ENCODE results near the gene MIPOL1. TPM values are rescaled to one million over a fixed set of nuclear protein-coding genes. Genes with fewer than 3 reads are reported as not detected.
"Not testable (repeated sequence)": the region's sequence is repeated elsewhere in the genome, so short reads cannot be mapped to it uniquely, and the experiment has no call there.

The MIPOL1 gene
- polyA plus RNA-seq, 3 donors = 1.8 to 3.1 (median 2.0) TPM

DNA sequence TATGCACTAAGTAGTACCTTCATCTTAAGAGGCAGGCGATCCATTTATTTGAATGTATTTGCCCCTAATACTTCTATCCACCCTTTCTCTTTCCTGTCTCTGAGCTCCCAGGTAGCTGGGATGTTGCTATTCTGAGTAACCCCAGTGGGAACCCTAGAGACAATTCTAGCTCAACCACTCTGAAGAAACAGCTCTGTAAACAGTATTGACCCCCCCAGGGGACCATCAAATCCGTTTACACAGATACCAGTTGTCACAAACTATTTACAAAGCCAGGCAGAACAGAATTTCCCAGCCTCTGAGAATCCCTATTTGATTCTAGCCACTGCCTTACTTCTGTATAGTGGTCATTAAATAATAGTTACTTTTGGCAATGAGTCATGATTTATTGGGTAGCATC lies 64.9 kb downstream of the MIPOL1 start:
- 67 to 71% (median 68%) methylated on average over 2 of the region's 2 CpGs for WGBS, 3 donors
- no peak overlapping the region for H3K27ac ChIP-seq (ENCODE audit: low read depth, low read length)

DNA sequence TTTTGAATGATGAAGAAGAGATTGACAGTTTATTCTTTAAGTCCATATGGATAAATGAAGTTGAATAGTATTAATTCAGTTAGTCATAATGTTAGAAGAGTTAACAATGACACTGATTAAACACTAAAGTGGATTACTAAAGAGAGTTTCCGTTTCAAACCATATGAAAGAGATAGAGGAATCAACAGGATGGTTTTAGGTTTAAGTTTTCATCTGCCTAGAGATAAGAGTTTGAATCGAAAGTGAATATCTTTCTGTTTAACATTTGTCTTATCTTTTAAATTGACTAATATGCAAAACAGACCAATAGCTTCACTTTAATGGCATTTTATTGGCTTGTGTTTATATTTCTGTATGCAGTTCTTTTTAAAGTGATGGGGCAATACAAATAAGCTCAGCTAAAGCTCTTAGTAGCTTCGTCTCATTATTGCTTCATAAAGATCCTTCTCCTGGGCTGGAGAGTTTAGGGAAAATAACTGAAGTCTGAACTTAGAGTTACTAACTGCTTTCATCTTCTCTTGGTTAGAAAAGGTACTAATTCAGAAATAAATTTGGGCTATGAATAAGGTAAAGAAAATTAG lies 66.0 kb downstream of the MIPOL1 start:
- H3K27ac ChIP-seq (ENCODE audit: low read depth, low read length) = no peak overlapping the region
- WGBS, 3 donors = 59 to 65% (median 60%) methylated on average over 3 of the region's 3 CpGs

GRCh38 chr14:37268788-37269187 lies 71.1 kb downstream of the MIPOL1 start:
- H3K27ac ChIP-seq (ENCODE audit: low read depth, low read length) = no peak overlapping the region

DNA sequence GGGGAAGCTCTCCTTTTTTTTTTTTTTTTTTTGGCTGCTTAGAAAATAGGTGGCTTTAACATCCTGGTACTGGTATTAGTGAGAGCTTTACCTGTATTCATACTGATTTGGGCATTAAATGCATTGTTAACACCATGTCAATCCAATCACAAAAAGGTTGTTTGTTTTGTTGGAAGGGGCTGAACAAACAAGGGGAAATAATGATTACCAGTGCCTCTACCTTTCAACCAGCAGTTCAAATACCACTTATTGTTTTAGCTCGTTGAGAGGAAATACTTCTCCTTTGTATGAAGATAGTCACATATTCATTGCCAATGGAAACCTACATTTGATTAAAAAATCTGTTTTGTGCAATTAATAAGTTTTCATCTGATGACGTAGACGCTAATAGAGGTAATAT lies 72.9 kb downstream of the MIPOL1 start:
- 58 to 88% (median 84%) methylated on average over 3 of the region's 3 CpGs for WGBS, 3 donors
- H3K27ac ChIP-seq (ENCODE audit: low read depth, low read length) = no peak overlapping the region

DNA sequence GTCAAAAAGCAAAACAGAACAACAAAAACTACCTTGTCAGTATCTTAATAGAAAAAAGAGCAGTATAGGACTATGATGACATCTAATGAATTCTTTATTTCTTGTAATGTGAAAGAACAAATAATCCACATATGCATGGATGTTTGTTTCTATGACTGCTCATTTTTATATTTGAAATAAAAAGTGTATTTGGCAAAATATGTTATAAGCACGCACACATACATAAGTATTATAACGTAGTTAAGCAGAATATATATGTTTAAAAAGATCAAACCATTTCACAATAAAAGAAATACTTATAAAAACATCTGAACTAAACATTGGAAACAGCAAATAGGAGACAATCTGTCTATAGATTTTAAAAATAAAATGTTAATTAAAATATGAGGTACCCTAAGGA lies 74.8 kb downstream of the MIPOL1 start:
- 95 to 98% (median 98%) methylated on average over 2 of the region's 2 CpGs for WGBS, 3 donors

DNA sequence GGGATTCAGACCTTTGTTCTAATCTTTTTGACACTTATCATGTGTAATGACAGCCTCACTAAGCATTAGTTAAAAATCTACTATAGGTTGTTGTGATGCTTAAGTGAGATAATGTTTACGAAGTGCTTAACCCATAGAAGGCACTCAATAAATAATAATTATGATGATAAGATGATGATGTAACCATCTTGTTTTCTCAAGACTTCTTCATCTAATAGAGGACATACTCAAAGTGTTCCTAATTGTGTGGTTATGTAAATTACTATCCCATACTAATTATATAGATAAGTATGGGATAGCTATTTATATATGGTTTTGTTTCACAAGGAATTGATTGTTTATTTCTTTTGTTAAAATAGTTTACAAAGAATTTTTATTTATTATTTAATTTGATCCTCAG lies 76.9 kb downstream of the MIPOL1 start:
- WGBS, 3 donors = 91 to 93% (median 91%) methylated on average over 1 of the region's 1 CpG
- no peak overlapping the region for H3K27ac ChIP-seq (ENCODE audit: low read depth, low read length)

More for the DNA sequence above, 74.8 kb downstream of the MIPOL1 start:
- H3K27ac ChIP-seq (ENCODE audit: low read depth, low read length) = no peak overlapping the region

- no peak overlapping the region for H3K27ac ChIP-seq (ENCODE audit: low read depth, low read length)
Observed at GRCh38 chr14:37275963-37276362, 78.2 kb downstream of the MIPOL1 start.

DNA sequence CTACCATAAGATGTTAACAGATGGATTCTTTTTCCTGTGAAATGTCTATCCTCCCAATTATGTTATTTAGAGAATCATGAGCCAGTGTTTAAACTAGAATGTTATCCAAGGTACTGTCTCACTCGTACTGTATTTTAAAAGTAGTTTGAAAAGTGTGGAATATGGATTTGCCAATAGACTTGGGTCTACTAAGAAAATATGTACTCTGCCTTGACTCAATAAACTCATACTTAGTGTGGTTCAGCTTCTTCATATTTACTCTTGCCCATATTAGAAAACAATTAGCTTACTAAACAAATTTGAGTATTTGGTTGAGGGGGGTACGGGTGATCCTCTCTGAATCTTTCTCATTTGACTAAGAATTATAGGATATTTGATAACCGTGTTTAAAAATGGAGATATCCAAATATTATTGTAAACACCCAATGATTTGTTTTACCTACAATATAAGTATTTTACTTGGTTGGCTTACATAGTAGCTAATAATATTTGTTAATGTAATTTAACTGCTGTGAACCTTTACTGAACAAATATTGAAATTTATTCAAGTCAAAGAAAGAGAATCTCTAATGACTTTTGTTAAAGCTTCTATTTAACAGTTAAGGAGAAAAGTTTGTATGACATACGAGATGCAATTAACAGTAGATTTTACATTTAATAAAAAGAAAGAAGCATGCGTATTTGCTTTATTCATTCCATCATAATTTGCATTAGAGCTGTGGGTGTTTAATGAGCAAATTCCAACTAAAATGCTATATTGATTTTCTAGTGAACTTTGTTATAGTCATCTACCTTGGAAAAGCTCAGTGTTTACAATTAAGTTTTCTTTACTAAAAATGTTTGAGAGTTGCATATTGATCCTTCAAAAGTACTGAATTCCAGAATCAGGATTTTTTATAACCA lies 81.2 kb downstream of the MIPOL1 start:
- no peak overlapping the region for H3K27ac ChIP-seq (ENCODE audit: low read depth, low read length)
- WGBS, 3 donors = 87 to 88% (median 87%) methylated on average over 5 of the region's 5 CpGs

DNA sequence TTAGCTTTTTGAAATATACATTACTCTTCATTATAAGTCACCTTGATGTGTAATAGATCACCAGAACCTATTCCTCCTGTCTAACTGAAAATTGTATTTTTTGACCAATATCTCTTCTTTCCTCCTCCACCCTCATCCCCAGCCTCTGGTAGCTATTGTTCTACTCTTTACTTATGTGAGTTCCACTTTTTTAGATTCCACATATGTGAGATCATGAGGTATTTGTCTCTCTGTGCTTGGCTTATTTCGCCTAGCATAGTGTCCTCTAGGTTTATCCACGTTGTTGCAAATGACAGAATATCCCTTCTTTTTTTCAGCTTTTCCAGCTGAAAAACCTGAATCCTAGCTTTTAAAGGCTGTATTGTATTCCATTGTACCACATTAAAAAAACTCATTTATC lies 82.1 kb downstream of the MIPOL1 start:
- 90 to 94% (median 92%) methylated on average over 2 of the region's 2 CpGs for WGBS, 3 donors

GRCh38 chr14:37284760-37285159 lies 87.0 kb downstream of the MIPOL1 start:
- no peak overlapping the region for H3K27ac ChIP-seq (ENCODE audit: low read depth, low read length)

More for the DNA sequence above, 82.1 kb downstream of the MIPOL1 start:
- no peak overlapping the region for H3K27ac ChIP-seq (ENCODE audit: low read depth, low read length)

GRCh38 chr14:37285220-37285619 lies 87.5 kb downstream of the MIPOL1 start:
- no peak overlapping the region for H3K27ac ChIP-seq (ENCODE audit: low read depth, low read length)
- 91 to 96% (median 94%) methylated on average over 5 of the region's 5 CpGs for WGBS, 3 donors

DNA sequence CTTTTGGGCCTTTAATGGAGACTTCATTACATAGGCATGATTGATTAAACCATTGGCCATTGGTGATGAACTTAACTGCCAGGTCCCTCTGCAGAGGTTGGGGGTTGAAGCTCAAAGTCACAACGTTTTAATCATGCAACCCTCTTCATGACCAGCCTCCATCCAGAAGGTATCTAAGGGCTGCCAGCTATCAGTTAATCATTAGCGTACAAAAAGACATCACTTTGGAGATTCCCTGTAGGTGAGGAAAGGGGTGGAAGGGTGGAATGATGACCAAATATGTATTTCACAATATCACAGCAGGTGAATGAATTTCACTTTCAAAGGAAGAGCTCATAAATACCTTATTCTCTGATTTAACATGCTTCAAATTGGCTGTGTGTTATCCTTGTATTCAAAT lies 92.0 kb downstream of the MIPOL1 start:
- H3K27ac ChIP-seq (ENCODE audit: low read depth, low read length) = no peak overlapping the region
- WGBS, 3 donors = 31 to 66% (median 58%) methylated on average over 2 of the region's 2 CpGs

GRCh38 chr14:37295262-37295661 lies 97.5 kb downstream of the MIPOL1 start:
- 93 to 100% (median 96%) methylated on average over 1 of the region's 1 CpG for WGBS, 3 donors
- H3K27ac ChIP-seq (ENCODE audit: low read depth, low read length) = not testable (repeated sequence)

DNA sequence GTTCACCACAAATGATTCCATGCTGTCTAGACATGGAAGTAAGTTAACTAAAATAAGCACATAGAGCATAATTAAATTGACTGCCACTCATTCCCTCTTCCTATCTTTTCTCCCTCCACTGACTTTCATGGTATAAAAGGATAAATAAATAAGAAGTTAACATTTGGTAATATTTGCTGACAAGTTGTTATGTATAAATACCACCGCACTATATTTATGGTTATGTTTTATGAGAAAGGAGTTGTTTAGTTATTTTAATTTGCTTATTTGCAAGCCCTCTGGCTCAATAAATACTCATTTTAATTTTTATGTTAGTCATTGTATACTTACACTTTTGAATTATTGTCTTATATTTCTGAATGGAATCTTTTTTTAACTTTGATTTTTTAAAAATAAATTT lies 113.5 kb downstream of the MIPOL1 start:
- 94 to 98% (median 96%) methylated on average over 1 of the region's 1 CpG for WGBS, 3 donors
- H3K27ac ChIP-seq (ENCODE audit: low read depth, low read length) = no peak overlapping the region

GRCh38 chr14:37318938-37319337 lies 121.2 kb downstream of the MIPOL1 start:
- 87 to 97% (median 94%) methylated on average over 2 of the region's 2 CpGs for WGBS, 3 donors
- H3K27ac ChIP-seq (ENCODE audit: low read depth, low read length) = no peak overlapping the region

- H3K27ac ChIP-seq (ENCODE audit: low read depth, low read length) = no peak overlapping the region
- 86 to 96% (median 94%) methylated on average over 2 of the region's 2 CpGs for WGBS, 3 donors
Observed at GRCh38 chr14:37320106-37320505, 122.4 kb downstream of the MIPOL1 start.

DNA sequence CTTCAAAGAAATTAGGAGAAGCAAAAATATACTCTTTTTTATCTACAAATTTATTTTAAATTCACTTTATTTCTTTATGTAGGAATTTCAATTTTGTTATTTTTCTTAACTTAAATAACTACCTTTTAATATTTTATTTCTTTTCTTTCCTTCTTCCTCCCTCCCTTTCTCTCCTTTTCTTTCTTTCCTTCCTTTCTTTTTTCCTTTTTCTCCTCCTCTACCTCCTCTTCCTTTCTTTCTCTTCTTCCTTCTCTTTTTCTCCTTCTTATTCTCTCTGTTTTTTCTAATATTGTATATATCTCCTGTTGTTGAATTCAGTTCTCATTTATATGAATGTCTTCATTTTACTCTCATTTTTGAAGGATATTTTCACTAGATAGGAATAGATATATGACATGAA lies 127.6 kb downstream of the MIPOL1 start:
- no peak overlapping the region for H3K27ac ChIP-seq (ENCODE audit: low read depth, low read length)

GRCh38 chr14:37326434-37326833 lies 128.7 kb downstream of the MIPOL1 start:
- no peak overlapping the region for H3K27ac ChIP-seq (ENCODE audit: low read depth, low read length)
- 84 to 95% (median 85%) methylated on average over 1 of the region's 1 CpG for WGBS, 3 donors

GRCh38 chr14:37327933-37328332 lies 130.2 kb downstream of the MIPOL1 start:
- WGBS, 3 donors = 89 to 94% (median 94%) methylated on average over 5 of the region's 5 CpGs
- H3K27ac ChIP-seq (ENCODE audit: low read depth, low read length) = not testable (repeated sequence)

DNA sequence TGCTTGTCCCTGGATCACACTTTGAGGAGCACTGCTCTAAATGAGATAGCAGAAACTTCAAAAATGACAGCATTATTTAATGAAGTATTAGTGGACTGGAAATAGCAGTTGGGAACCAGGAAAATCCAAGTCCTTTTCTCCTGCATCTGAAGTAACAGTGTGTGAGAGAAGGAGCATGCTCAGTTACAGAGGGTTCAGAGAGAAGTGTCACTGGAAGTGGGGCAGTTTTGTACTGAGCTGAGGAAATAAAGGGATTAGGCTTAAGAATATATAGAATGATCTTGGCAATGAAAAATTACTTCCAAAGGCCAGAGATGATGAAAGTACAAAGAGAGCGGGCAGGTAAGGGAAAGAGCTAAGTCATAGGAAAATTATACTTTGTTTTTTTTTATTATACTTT lies 130.9 kb downstream of the MIPOL1 start:
- no peak overlapping the region for H3K27ac ChIP-seq (ENCODE audit: low read depth, low read length)
- 94 to 97% (median 96%) methylated on average over 1 of the region's 1 CpG for WGBS, 3 donors
